ENCODE data around the gene WFIKKN1.

The WFIKKN1 gene

GRCh38 chr16:637081-638018 is 6.6 kb downstream of the WFIKKN1 start:
- DNase-seq: peak; percentile 85 to 98 (median 95)

- DNase-seq: no peak
Observed at GRCh38 chr16:638034-638543, 7.3 kb downstream of the WFIKKN1 start.

GRCh38 chr16:638836-639235 is 8.1 kb downstream of the WFIKKN1 start:
- no peak for DNase-seq

GRCh38 chr16:640614-641013 is 9.8 kb downstream of the WFIKKN1 start:
- DNase-seq: no peak

- DNase-seq: peak; percentile 91 to 97 (median 96)
Observed at GRCh38 chr16:641326-642188, 10.8 kb downstream of the WFIKKN1 start, which contains the start of gene MCRIP2. MCRIP2 (plus strand) TSS chr16:641828; CDS start chr16:641992, 164 bp downstream.

GRCh38 chr16:642189-643049 is 11.6 kb downstream of the WFIKKN1 start:
- peak; percentile 97 to 98 (median 97) for DNase-seq

- no peak for DNase-seq
Observed at GRCh38 chr16:643050-643368, 12.2 kb downstream of the WFIKKN1 start.

GRCh38 chr16:644556-644955 is 13.8 kb downstream of the WFIKKN1 start:
- no peak for DNase-seq

- DNase-seq: no peak
Observed at GRCh38 chr16:645852-646678, 15.3 kb downstream of the WFIKKN1 start.

GRCh38 chr16:646679-647172 is 15.9 kb downstream of the WFIKKN1 start:
- no peak for DNase-seq

- DNase-seq: no peak
Observed at GRCh38 chr16:647173-647902, 16.6 kb downstream of the WFIKKN1 start.

- peak; percentile 49 to 60 (median 51) for DNase-seq
Observed at GRCh38 chr16:648071-648780, 17.4 kb downstream of the WFIKKN1 start.

- DNase-seq: peak; percentile 95 to 98 (median 97)
Observed at GRCh38 chr16:648781-649589, 18.2 kb downstream of the WFIKKN1 start, which contains the start of gene WDR90. WDR90 (plus strand) TSS chr16:649365; CDS start chr16:649417, 52 bp downstream.

- peak; percentile 20 to 48 (median 29) for DNase-seq
Observed at GRCh38 chr16:649631-650030, 18.8 kb downstream of the WFIKKN1 start.

- no peak for DNase-seq
Observed at GRCh38 chr16:651844-652243, 21.1 kb downstream of the WFIKKN1 start.

- no peak for DNase-seq
Observed at GRCh38 chr16:652454-653305, 21.9 kb downstream of the WFIKKN1 start.

GRCh38 chr16:654034-654433 is 23.2 kb downstream of the WFIKKN1 start:
- no peak for DNase-seq

GRCh38 chr16:657487-657886 is 26.7 kb downstream of the WFIKKN1 start:
- DNase-seq: no peak

Data from suppressor macrophage treated with lipopolysaccharide for 1 hour (primary cell).